ENCODE data around the gene CLEC18B. TPM values are rescaled to one million over a fixed set of nuclear protein-coding genes. Genes with fewer than 3 reads are reported as not detected.
"Not testable (repeated sequence)": the region's sequence is repeated elsewhere in the genome, so short reads cannot be mapped to it uniquely, and the experiment has no call there.

Gene CLEC18B
- total RNA-seq, 5 donors from 2014 or later (not counting 1 experiment from before 2014, with no cell fraction given): 0.79 to 6.2 (median 3.4) TPM

GRCh38 chr16:74367469-74368001 lies 53.7 kb downstream of the CLEC18B start:
- Histone ChIP-seq H3K36me3 (ENCODE audit: control insufficient read depth in 2 of 2, extremely low read depth in 1 of 2, insufficient read depth in 1 of 2, low read length in 1 of 2) (peaks cover 0 to 15% of the 10 kb centered on the region in 2 donors), H3K27ac (ENCODE audit: low read length) (peak overlapping the region; percentile 53), H3K4me1 (ENCODE audit: control insufficient read depth in 1 of 2, extremely low read depth in 1 of 2, insufficient read depth in 2 of 2, low read length in 2 of 2) (peaks cover 7 to 18% of the 10 kb centered on the region in 2 experiments), H3K4me3 (ENCODE audit: control insufficient read depth in 1 of 2, extremely low read depth in 1 of 2, low read length in 1 of 2) (peak overlapping the region; percentile 80 to 83)
- H3K36me3 Mint-ChIP-seq; H3K27me3 Mint-ChIP-seq; H3K27me3 ChIP-seq (replicated peaks in 1 of 2; ENCODE audit: control insufficient read depth in 2 of 2, extremely low read depth in 1 of 2, insufficient read depth in 2 of 2, low read length in 1 of 2); CTCF ChIA-PET; H3K9me3 ChIP-seq; H3K9me3 Mint-ChIP-seq: not testable (repeated sequence)
- POLR2A ChIA-PET: interaction anchor here in 1 of 2 donors (0.7 kb wide), 1 partner anchor 407 kb away, joined by 4 read pairs; no protein-coding TSS in a partner anchor
- H3K4me1 Mint-ChIP-seq: peaks cover 11 to 23% (median 18%) of the 10 kb centered on the region in 3 donors
- peak overlapping the region; percentile 80 to 91 for H3K27ac Mint-ChIP-seq
- DNase-seq (peak in 9 of 35 experiments; percentile 1 to 50 (median 23)), ATAC-seq (replicated peaks in 1 of 4) (peak in 3 of 4 experiments; percentile 30 to 42 (median 37))
- WGBS (ENCODE audit: insufficient coverage): under 1% methylated on average over 21 of the region's 35 CpGs
- H3K4me3 Mint-ChIP-seq: peak overlapping the region; percentile 88 to 95 (median 90)

GRCh38 chr16:74361646-74362610 lies 59.4 kb downstream of the CLEC18B start:
- ATAC-seq (replicated peaks in 1 of 4); H3K36me3 Mint-ChIP-seq; H3K27ac Mint-ChIP-seq; H3K9me3 Mint-ChIP-seq; DNase-seq; H3K4me1 ChIP-seq (ENCODE audit: control insufficient read depth in 1 of 2, extremely low read depth in 1 of 2, insufficient read depth in 2 of 2, low read length in 2 of 2); H3K27ac ChIP-seq (ENCODE audit: low read length); H3K27me3 Mint-ChIP-seq; H3K4me3 ChIP-seq (ENCODE audit: control insufficient read depth in 1 of 2, extremely low read depth in 1 of 2, low read length in 1 of 2); CTCF ChIA-PET; H3K4me3 Mint-ChIP-seq; H3K9me3 ChIP-seq; H3K27me3 ChIP-seq (replicated peaks in 1 of 2; ENCODE audit: control insufficient read depth in 2 of 2, extremely low read depth in 1 of 2, insufficient read depth in 2 of 2, low read length in 1 of 2); POLR2A ChIA-PET: not testable (repeated sequence)
- H3K36me3 ChIP-seq (ENCODE audit: control insufficient read depth in 2 of 2, extremely low read depth in 1 of 2, insufficient read depth in 1 of 2, low read length in 1 of 2): peaks cover 0 to 35% of the 10 kb centered on the region in 2 donors
- 85% methylated on average over 2 of the region's 15 CpGs for WGBS (ENCODE audit: insufficient coverage)
- peaks cover 9 to 24% (median 14%) of the 10 kb centered on the region in 3 donors for H3K4me1 Mint-ChIP-seq

Other genes starting within 250 kb of the CLEC18B start
- gene PSMD7, start 124.7 kb downstream of the CLEC18B start, total RNA-seq: 10 to 100 TPM; 57.8 to 79.9 (median 71.2) TPM
- 10 to 100 TPM in 1 of 5 donors, 1 to 10 TPM in 3, not detected in 1; 4.0 to 11.9 (median 7.6) TPM for gene NPIPB15, start 45.2 kb downstream of the CLEC18B start, total RNA-seq
- 100 to 1,000 TPM; 159 to 216 (median 167) TPM for gene GLG1, start 185.6 kb upstream of the CLEC18B start, total RNA-seq
- gene RFWD3, start 245.4 kb upstream of the CLEC18B start, total RNA-seq: 10 to 100 TPM; 42.6 to 52.0 (median 49.0) TPM